COLO668 (cell line): ENCODE data around the gene MZB1.

Experiments
- DNase-seq: peaks from one replicate; lab custom pipeline; 2025; ENCODE audit not compliant: unreplicated experiment; lab: John Stamatoyannopoulos, UW

MZB1 gene

DNA sequence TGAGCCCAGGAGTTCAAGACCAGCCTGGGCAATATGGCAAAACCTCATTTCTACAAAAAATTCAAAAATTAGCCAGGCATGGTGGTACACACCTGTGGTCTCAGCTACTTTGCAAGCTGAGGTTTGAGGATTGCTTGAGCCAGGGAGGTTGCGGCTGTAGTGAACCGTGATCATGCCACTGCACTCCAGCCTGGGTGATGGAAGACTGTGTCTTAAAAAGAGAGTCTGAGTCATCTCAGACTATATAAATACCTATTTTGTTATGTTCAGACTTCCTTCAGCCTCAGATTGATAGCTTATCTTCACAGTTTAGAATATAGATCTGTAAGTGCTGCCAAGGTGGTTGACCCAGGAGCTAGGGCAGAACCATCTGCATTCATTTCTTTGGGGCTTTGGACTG, 49.7 kb downstream of the MZB1 start:
- DNase-seq, result no peak
